Endothelial cell of coronary artery (primary cell): ENCODE results near the gene SUMO4. TPM values are rescaled to one million over a fixed set of nuclear protein-coding genes. Genes with fewer than 3 reads are reported as not detected.

ENCODE experiments used
- total RNA-seq: library from RNA; depleted of rRNA; stranded (reverse); fragments of >200 nt; gene quantifications from 2 replicates; pipeline ENCODE4 v1.2.3, GENCODE V29; 2014

SUMO4 gene
- 1.1 and 1.8 TPM in 2 replicates for total RNA-seq

DNA sequence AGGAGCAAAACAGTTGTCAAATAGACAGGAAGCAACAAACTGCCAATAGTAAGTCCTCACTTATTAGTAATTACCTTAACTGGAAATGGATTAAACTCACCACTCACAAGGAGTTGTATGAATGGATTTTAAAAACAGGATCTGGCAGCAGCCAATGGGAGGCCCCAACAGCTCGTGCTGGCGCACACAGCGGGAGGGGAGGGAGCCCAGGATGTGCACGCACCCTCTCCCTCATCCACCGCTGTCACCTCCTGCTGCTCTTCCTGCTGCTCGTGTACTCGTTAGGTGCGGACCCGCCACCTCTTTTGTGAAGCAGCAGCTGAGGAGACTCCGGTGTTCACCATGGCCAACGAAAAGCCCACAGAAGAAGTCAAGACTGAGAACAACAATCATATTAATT is at the start of gene SUMO4:
Gene SUMO4 (plus strand): TSS at position 213 of the 400 bp plus-strand sequence. CDS start 130 bp downstream, at position 343.

Other genes starting within 250 kb of the SUMO4 start
- gene TAB2, start 82.5 kb upstream of the SUMO4 start, total RNA-seq, result 13.5 and 22.0 TPM in 2 replicates
- under 0.01 TPM in 2 replicates for gene ZC3H12D, start 84.8 kb downstream of the SUMO4 start, total RNA-seq
- gene PPIL4, start 145.8 kb downstream of the SUMO4 start, total RNA-seq, result 25.3 and 25.4 TPM in 2 replicates
- 29.0 and 52.3 TPM in 2 replicates for gene GINM1, start 166.1 kb downstream of the SUMO4 start, total RNA-seq
- gene KATNA1, start 248.5 kb downstream of the SUMO4 start, total RNA-seq, result 26.7 TPM in 2 replicates